Measurements from ENCODE around the gene HDAC9.

The HDAC9 gene

GRCh38 chr7:19023477-19023876, 527.9 kb downstream of the HDAC9 start:
- no peaks in the 10 kb centered on the region for H3K9me2 ChIP-seq (replicated peaks; ENCODE audit: low read depth, low read length)
- no peaks in the 10 kb centered on the region for H4K20me1 ChIP-seq (ENCODE audit: insufficient read depth, low read length, poor library complexity, severe bottlenecking)
- no peak overlapping the region for H3K4me3 ChIP-seq (ENCODE audit: low read length, poor library complexity, severe bottlenecking)
- no peaks in the 10 kb centered on the region for H3K4me1 ChIP-seq (ENCODE audit: insufficient read depth, low read length, poor library complexity, severe bottlenecking)
- no peaks in the 10 kb centered on the region for H3K36me3 ChIP-seq (ENCODE audit: insufficient read depth, low read length)
- H3K27me3 ChIP-seq (ENCODE audit: insufficient read depth, low read length, poor library complexity, severe bottlenecking): no peaks in the 10 kb centered on the region
- no peaks in the 10 kb centered on the region for H3K9me3 ChIP-seq (ENCODE audit: insufficient read depth, low read depth, low read length)
- no peak overlapping the region for H3K4me2 ChIP-seq (ENCODE audit: low read depth, low read length, poor library complexity, severe bottlenecking)
- no peak overlapping the region for H3K9ac ChIP-seq (ENCODE audit: low read depth, low read length, poor library complexity, severe bottlenecking)
- TF ChIP-seq EZH2phosphoT487 (IDR thresholded peaks at IDR 0.05; ENCODE audit: borderline replicate concordance): no peak
- no peak for TF ChIP-seq CTCF (conservative IDR thresholded peaks at IDR 0.05; ENCODE audit: low read length)
- H2AFZ ChIP-seq (ENCODE audit: low read length): no peak overlapping the region
- no peaks in the 10 kb centered on the region for H3F3A ChIP-seq (ENCODE audit: low read depth)
- H3K79me2 ChIP-seq (ENCODE audit: insufficient read depth, low read length): no peaks in the 10 kb centered on the region

- Histone ChIP-seq H3K79me2 (ENCODE audit: insufficient read depth, low read length) (no peaks in the 10 kb centered on the region), H4K20me1 (ENCODE audit: insufficient read depth, low read length, poor library complexity, severe bottlenecking) (no peaks in the 10 kb centered on the region), H3K27me3 (ENCODE audit: insufficient read depth, low read length, poor library complexity, severe bottlenecking) (no peaks in the 10 kb centered on the region), H3K4me1 (ENCODE audit: insufficient read depth, low read length, poor library complexity, severe bottlenecking) (no peaks in the 10 kb centered on the region), H3K4me2 (ENCODE audit: low read depth, low read length, poor library complexity, severe bottlenecking) (no peak overlapping the region), H3K4me3 (ENCODE audit: low read length, poor library complexity, severe bottlenecking) (no peak overlapping the region), H3F3A (ENCODE audit: low read depth) (no peaks in the 10 kb centered on the region), H3K36me3 (ENCODE audit: insufficient read depth, low read length) (no peaks in the 10 kb centered on the region), H2AFZ (ENCODE audit: low read length) (no peak overlapping the region), H3K9me3 (ENCODE audit: insufficient read depth, low read depth, low read length) (no peaks in the 10 kb centered on the region), H3K9me2 (replicated peaks; ENCODE audit: low read depth, low read length) (no peaks in the 10 kb centered on the region), H3K9ac (ENCODE audit: low read depth, low read length, poor library complexity, severe bottlenecking) (no peak overlapping the region)
- no peak for TF ChIP-seq CTCF (conservative IDR thresholded peaks at IDR 0.05; ENCODE audit: low read length)
- no peak for TF ChIP-seq EZH2phosphoT487 (IDR thresholded peaks at IDR 0.05; ENCODE audit: borderline replicate concordance)
Observed at GRCh38 chr7:19024261-19024660, 528.7 kb downstream of the HDAC9 start.

GRCh38 chr7:19026888-19027287, 531.3 kb downstream of the HDAC9 start:
- no peaks in the 10 kb centered on the region for H4K20me1 ChIP-seq (ENCODE audit: insufficient read depth, low read length, poor library complexity, severe bottlenecking)
- no peak overlapping the region for H2AFZ ChIP-seq (ENCODE audit: low read length)
- H3K27me3 ChIP-seq (ENCODE audit: insufficient read depth, low read length, poor library complexity, severe bottlenecking): no peaks in the 10 kb centered on the region
- no peaks in the 10 kb centered on the region for H3K79me2 ChIP-seq (ENCODE audit: insufficient read depth, low read length)
- H3K36me3 ChIP-seq (ENCODE audit: insufficient read depth, low read length): no peaks in the 10 kb centered on the region
- H3K4me2 ChIP-seq (ENCODE audit: low read depth, low read length, poor library complexity, severe bottlenecking): no peak overlapping the region
- no peaks in the 10 kb centered on the region for H3K4me1 ChIP-seq (ENCODE audit: insufficient read depth, low read length, poor library complexity, severe bottlenecking)
- no peaks in the 10 kb centered on the region for H3K9me2 ChIP-seq (replicated peaks; ENCODE audit: low read depth, low read length)
- H3K9ac ChIP-seq (ENCODE audit: low read depth, low read length, poor library complexity, severe bottlenecking): no peak overlapping the region
- TF ChIP-seq CTCF (conservative IDR thresholded peaks at IDR 0.05; ENCODE audit: low read length) (no peak), EZH2phosphoT487 (IDR thresholded peaks at IDR 0.05; ENCODE audit: borderline replicate concordance) (no peak)
- H3F3A ChIP-seq (ENCODE audit: low read depth): no peaks in the 10 kb centered on the region
- no peaks in the 10 kb centered on the region for H3K9me3 ChIP-seq (ENCODE audit: insufficient read depth, low read depth, low read length)
- H3K4me3 ChIP-seq (ENCODE audit: low read length, poor library complexity, severe bottlenecking): no peak overlapping the region

Measured in Loucy (cell line).